ENCODE measurements around the gene RPL26.
"Not testable (repeated sequence)": the region's sequence is repeated elsewhere in the genome, so short reads cannot be mapped to it uniquely, and the experiment has no call there.

The RPL26 gene

DNA sequence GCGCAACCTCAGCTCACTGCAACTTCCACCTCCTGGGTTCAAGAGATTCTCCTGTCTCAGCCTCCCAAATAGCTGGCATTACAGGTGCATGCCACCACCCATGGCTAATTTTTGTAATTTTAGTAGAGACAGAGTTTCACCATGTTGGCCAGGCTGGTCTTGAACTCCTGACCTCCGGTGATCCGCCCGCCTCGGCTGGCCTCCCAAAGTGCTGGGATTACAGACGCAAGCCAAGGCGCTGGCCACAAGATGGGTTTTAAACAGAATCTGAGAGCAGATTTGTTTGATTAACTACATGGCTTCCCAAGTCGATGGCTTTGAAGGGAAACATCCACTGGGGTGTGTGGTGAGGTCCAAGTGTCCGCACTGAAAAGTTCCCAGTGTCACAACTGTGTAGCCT lies 11.5 kb upstream of the RPL26 start:
- not testable (repeated sequence) for DNase-seq (ENCODE audit: low read depth, low spot score)

GRCh38 chr17:8393470-8394231 lies 10.7 kb upstream of the RPL26 start:
- no peak for DNase-seq (ENCODE audit: low read depth, low spot score)

DNA sequence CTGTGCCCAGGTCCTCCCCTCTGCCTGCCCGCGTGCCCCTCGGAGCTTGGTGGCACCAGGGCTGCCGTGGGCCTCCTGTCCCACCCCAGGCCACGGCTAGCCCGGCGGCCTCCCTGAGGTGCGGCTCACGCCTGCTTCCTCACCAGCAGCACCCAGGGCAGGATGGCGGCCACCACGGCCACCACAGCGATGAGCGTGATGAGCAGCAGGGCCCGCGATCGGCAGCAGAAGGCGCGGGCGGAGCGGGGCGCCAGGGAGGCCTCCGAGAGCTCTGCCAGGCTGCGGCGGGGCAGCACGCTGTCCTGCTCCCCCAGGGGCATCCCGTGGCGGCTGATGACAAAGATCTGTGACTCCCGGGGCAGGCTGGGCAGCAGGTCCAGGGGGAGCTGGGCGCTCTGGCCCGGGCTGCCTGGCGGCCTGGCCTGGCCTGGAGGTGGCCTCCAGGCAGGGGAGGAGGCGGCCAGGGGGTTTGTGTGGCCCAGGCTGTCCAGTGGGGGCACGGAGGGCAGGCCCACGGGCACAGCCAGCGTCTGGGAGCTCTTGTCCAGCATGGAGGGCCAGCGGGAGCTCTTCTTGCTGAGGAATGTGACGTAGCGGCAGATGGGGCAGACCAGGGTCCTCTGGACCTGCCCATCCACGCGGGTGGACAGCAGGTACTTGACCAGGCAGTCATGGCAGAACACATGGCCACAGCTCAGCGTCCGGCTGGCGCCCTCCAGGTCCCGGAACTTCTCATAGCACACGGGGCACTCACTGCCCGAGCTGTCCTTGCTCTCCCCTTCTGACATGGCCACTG lies 9.9 kb upstream of the RPL26 start:
- no peak for DNase-seq (ENCODE audit: low read depth, low spot score)

GRCh38 chr17:8392274-8392673 lies 9.3 kb upstream of the RPL26 start:
- DNase-seq (ENCODE audit: low read depth, low spot score) = no peak

DNA sequence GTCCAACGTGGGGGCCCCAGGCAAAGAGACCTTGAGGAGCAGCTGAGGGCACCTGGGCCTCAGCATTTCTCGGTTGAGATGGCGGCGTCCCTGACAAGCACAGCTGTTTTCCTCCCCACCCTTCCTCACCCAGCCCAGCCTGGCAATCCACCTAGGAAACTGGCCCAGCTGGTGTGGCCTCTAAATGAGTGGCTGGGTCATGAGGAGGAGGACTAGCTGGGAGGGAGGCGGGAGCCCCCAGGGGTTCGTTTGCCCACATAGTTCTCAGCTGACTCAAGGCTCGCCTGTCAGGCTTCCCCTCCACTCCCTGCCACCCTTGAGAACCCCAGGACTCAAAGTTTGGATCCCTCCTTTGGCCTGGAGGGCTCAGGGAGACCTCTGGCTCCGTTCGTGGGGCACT lies 8.7 kb upstream of the RPL26 start:
- no peak for DNase-seq (ENCODE audit: low read depth, low spot score)

GRCh38 chr17:8387914-8388651 lies 5.1 kb upstream of the RPL26 start:
- DNase-seq (ENCODE audit: low read depth, low spot score) = no peak

GRCh38 chr17:8386841-8387240 lies 3.8 kb upstream of the RPL26 start:
- no peak for DNase-seq (ENCODE audit: low read depth, low spot score)

- DNase-seq (ENCODE audit: low read depth, low spot score) = no peak
Observed at GRCh38 chr17:8384801-8385378, 1.9 kb upstream of the RPL26 start.

DNA sequence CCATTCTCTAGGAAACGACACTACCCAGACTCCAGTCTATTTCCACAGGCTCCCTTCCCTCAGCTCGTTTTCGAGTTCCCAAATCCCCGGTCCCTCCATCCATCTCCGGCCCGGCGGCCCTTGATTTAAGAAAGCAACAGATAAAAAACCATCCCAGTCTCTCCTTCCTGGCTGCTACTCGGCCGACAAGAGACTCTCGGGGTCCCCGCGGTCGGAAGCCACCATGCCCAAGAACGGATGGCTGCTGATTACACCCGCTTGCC lies 182 bp downstream of the RPL26 start:
- DNase-seq (ENCODE audit: low read depth, low spot score) = no peak

- no peak for DNase-seq (ENCODE audit: low read depth, low spot score)
Observed at GRCh38 chr17:8382052-8382879, 727 bp downstream of the RPL26 start.

- no peak for DNase-seq (ENCODE audit: low read depth, low spot score)
Observed at GRCh38 chr17:8380049-8380448, 2.9 kb downstream of the RPL26 start.

DNA sequence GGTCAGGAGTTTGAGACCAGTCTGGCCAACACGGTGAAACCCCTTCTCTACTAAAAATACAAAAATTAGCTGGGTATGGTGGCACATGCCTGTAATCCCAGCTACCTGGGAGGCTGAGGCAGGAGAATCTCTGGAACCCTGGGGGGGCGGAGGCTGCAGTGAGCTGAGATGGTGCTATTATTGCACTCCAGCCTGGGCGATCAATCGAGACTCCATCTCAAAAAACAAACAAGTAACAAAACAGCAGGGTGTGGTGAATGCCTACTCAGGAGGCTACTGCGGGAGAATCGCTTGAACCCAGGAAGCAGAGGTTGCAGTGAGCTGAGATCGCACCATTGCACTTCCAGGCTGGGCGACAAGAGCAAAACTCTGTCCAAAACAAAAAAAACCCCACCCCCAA lies 4.9 kb downstream of the RPL26 start:
- DNase-seq (ENCODE audit: low read depth, low spot score) = not testable (repeated sequence)

DNA sequence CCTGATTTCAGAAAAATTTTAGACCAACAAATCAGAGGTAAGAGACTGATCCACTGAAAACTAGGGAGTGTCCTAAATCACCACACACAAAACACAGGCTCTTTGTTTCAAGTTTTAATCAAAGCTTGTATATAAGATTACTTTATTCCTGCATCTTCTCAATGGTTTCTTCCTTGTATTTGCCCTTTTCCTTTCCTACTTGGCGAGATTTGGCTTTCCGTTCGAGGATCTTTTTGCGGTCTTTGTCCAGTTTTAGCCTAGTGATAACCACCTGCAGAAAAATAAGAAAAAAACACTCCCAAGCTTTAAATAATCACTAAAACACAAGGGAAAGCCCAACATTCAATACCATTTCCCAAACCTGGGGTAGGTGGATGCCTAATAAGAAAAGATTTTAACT lies 5.6 kb downstream of the RPL26 start:
- DNase-seq (ENCODE audit: low read depth, low spot score) = no peak

DNA sequence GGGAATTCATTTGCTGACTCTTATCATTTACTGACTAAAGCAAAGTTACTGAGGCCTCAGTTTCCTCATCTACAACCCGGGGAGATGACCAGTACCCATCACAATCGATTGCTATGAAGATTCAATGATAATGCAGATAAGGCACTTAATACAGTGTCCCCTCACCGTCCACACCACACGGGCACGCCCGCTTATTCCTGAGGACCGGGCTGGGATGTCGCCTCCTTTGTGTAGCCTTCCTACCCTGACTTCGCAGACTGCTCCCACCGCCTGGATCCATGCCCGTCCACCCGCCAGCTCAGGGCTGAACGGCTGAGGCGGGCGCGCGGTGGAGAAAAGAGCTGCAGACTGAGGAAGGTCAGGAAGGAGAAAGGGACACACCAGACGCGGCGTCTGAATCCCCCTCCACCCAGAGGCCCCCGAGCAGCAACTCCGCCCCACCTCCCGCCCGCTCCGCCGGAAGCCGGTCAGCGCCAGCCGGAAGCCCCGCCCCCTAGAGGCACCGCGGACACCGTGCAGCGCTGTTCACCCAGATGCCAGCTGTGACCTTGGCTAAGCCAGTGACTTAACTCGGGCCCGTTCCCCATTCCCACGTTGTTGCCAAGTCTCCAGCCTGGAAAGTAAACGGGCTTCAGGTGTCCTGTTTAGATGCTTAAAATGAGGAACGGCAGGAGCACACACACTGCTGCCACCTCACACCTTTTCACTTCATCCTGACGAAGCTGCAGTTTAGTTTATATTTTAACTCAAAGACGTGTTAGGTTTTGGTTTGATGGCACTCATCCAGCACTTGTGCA lies 6.5 kb downstream of the RPL26 start, which contains the start of gene KRABD2:
Gene KRABD2 (minus strand): TSS at position 434 of the 797 bp plus-strand sequence.
- DNase-seq (ENCODE audit: low read depth, low spot score) = peak; percentile 86

GRCh38 chr17:8375738-8376259 lies 7.2 kb downstream of the RPL26 start:
- DNase-seq (ENCODE audit: low read depth, low spot score) = no peak

DNA sequence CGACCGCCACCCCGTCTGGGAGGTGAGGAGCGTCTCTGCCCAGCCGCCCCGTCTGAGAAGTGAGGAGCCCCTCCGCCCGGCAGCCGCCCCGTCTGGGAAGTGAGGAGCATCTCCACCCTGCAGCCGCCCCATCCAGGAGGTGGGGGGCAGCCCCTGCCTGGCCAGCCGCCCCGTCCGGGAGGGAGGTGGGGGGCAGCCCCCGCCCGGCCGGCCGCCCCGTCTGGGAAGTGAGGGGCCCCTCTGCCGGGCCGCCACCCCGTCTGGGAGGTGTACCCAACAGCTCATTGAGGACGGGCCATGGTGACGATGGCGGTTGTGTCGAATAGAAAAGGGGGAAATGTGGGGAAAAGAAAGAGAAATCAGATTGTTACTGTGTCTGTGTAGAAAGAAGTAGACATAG lies 9.1 kb downstream of the RPL26 start:
- DNase-seq (ENCODE audit: low read depth, low spot score) = not testable (repeated sequence)

- no peak for DNase-seq (ENCODE audit: low read depth, low spot score)
Observed at GRCh38 chr17:8372422-8372821, 10.6 kb downstream of the RPL26 start.

- DNase-seq (ENCODE audit: low read depth, low spot score) = no peak
Observed at GRCh38 chr17:8371786-8372185, 11.2 kb downstream of the RPL26 start.

DNA sequence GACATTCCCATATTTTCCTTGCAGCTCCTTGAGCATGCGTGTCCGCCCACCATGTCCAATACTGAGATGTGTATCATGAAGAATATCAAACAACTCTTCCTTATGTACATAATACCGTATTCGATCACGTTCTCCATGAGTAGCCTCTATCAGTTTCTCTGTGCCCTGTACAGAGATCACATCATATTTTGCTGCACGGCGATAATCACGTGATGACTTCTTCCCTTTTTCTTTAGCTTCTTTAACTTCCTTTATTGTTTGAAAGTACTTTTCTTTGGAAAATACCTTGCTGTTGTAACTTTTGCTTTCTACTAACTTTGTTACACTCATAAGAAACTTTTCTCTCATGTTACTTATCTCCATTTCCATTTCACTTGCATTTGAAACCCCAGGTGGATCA lies 13.0 kb downstream of the RPL26 start:
- DNase-seq (ENCODE audit: low read depth, low spot score) = no peak

GRCh38 chr17:8368193-8368592 lies 14.8 kb downstream of the RPL26 start:
- no peak for DNase-seq (ENCODE audit: low read depth, low spot score)
